Thymus (tissue), 11 donors: Measurements from ENCODE around the gene PPP1R16B. TPM values are rescaled to one million over a fixed set of nuclear protein-coding genes. Genes with fewer than 3 reads are reported as not detected.
"Not testable (repeated sequence)": the region's sequence is repeated elsewhere in the genome, so short reads cannot be mapped to it uniquely, and the experiment has no call there.

Experiments
- DNase-seq, 9 donors: peaks; one replicate each; pipeline ENCODE4 v3.0.0-alpha.2; 2013; ENCODE audit warnings: low spot score in 9 of 9, low read depth in 6 of 9, missing footprints in 1 of 9
- H3K27ac ChIP-seq, 2 donors: one replicate each; pipeline ENCODE4 v1.5.1; 2013; ENCODE audit warnings: control low read depth in 1 of 2, low read depth in 1 of 2, low read length in 1 of 2, mild to moderate bottlenecking in 1 of 2, moderate library complexity in 1 of 2
- H3K27me3 ChIP-seq, 2 donors: one replicate each; pipeline ENCODE4 v1.5.1; 2013; ENCODE audit warnings: low read length in 1 of 2; ENCODE audit not compliant: control insufficient read depth in 2 of 2, insufficient read depth in 1 of 2
- H3K36me3 ChIP-seq, 2 donors: one replicate each; pipeline ENCODE4 v1.5.1; 2013; ENCODE audit warnings: low read length in 1 of 2, mild to moderate bottlenecking in 1 of 2, moderate library complexity in 1 of 2; ENCODE audit not compliant: control insufficient read depth in 2 of 2, insufficient read depth in 2 of 2
- H3K4me1 ChIP-seq, 2 donors: one replicate each; pipeline ENCODE4 v1.5.1; 2013; ENCODE audit warnings: low read length in 2 of 2; ENCODE audit not compliant: control insufficient read depth in 2 of 2, insufficient read depth in 2 of 2
- H3K4me3 ChIP-seq, 2 donors: one replicate each; pipeline ENCODE4 v1.5.1; 2013; ENCODE audit warnings: low read length in 2 of 2, control low read depth in 1 of 2, mild to moderate bottlenecking in 1 of 2
- H3K9me3 ChIP-seq, 2 donors: one replicate each; pipeline ENCODE4 v1.5.1; 2013; ENCODE audit warnings: low read length in 1 of 2, mild to moderate bottlenecking in 1 of 2; ENCODE audit not compliant: control insufficient read depth in 2 of 2, insufficient read depth in 1 of 2
- WGBS: extraction: QIAGEN DNeasy Blood & Tissue Kit; methylation state at CpG from one replicate; pipeline ENCODE4 v1.1.7; 2013; 5-methylcytosine and 5-hydroxymethylcytosine counted together
- polyA plus RNA-seq: library from polyadenylated mRNA; stranded (reverse); fragments of 200-250 nt; gene quantifications from one replicate; pipeline ENCODE4 v1.2.3, GENCODE V29; 2013
- total RNA-seq: library from RNA; stranded (reverse); fragments of 120-200 nt; gene quantifications from one replicate; pipeline ENCODE4 v1.2.4, GENCODE V29; 2013
- donor health status: healthy.

Gene PPP1R16B
- total and polyA plus RNA-seq, 2 donors = 13.8 to 16.8 TPM

GRCh38 chr20:38847840-38848239 is 42.3 kb downstream of the PPP1R16B start:
- Histone ChIP-seq H3K4me1 (peaks cover 17 to 19% of the 10 kb centered on the region in 2 donors), H3K4me3 (no peak overlapping the region), H3K27ac (no peak overlapping the region), H3K27me3 (no peaks in the 10 kb centered on the region), H3K36me3 (peaks cover 0 to 3% of the 10 kb centered on the region in 2 donors), H3K9me3 (no peaks in the 10 kb centered on the region)
- 94% methylated on average over 1 of the region's 1 CpG for WGBS
- no peak for DNase-seq

GRCh38 chr20:38853759-38854158 is 48.3 kb downstream of the PPP1R16B start:
- peaks cover 7 to 10% of the 10 kb centered on the region in 2 donors for H3K4me1 ChIP-seq
- no peaks in the 10 kb centered on the region for H3K9me3 ChIP-seq
- no peak overlapping the region for H3K4me3 ChIP-seq
- WGBS = 98% methylated on average over 8 of the region's 8 CpGs
- no peaks in the 10 kb centered on the region for H3K27me3 ChIP-seq
- no peaks in the 10 kb centered on the region for H3K36me3 ChIP-seq
- no peak for DNase-seq
- H3K27ac ChIP-seq = no peak overlapping the region

- peaks cover 14% of the 10 kb centered on the region in 2 donors for H3K4me1 ChIP-seq
- H3K4me3 ChIP-seq = no peak overlapping the region
- no peaks in the 10 kb centered on the region for H3K27me3 ChIP-seq
- 98% methylated on average over 3 of the region's 3 CpGs for WGBS
- no peaks in the 10 kb centered on the region for H3K36me3 ChIP-seq
- H3K27ac ChIP-seq = no peak overlapping the region
- DNase-seq = no peak
- H3K9me3 ChIP-seq = no peaks in the 10 kb centered on the region
These were observed 49.2 kb downstream of the PPP1R16B start for GRCh38 chr20:38854654-38855066.

- no peaks in the 10 kb centered on the region for H3K36me3 ChIP-seq
- no peaks in the 10 kb centered on the region for H3K27me3 ChIP-seq
- no peak for DNase-seq
- H3K9me3 ChIP-seq = no peaks in the 10 kb centered on the region
- WGBS = 96% methylated on average over 5 of the region's 5 CpGs
- peaks cover 14% of the 10 kb centered on the region in 2 donors for H3K4me1 ChIP-seq
- H3K27ac ChIP-seq = no peak overlapping the region
- H3K4me3 ChIP-seq = no peak overlapping the region
These were observed 49.9 kb downstream of the PPP1R16B start for GRCh38 chr20:38855356-38855755.

- H3K9me3 ChIP-seq = no peaks in the 10 kb centered on the region
- H3K4me1 ChIP-seq = peaks cover 14% of the 10 kb centered on the region in 2 donors
- no peaks in the 10 kb centered on the region for H3K27me3 ChIP-seq
- 98% methylated on average over 2 of the region's 2 CpGs for WGBS
- H3K36me3 ChIP-seq = no peaks in the 10 kb centered on the region
- no peak overlapping the region for H3K4me3 ChIP-seq
- H3K27ac ChIP-seq = no peak overlapping the region
- DNase-seq = no peak
These were observed 51.1 kb downstream of the PPP1R16B start for GRCh38 chr20:38856570-38856969.

GRCh38 chr20:38857703-38858102 is 52.2 kb downstream of the PPP1R16B start:
- no peaks in the 10 kb centered on the region for H3K36me3 ChIP-seq
- 97% methylated on average over 7 of the region's 7 CpGs for WGBS
- H3K27ac ChIP-seq = no peak overlapping the region
- H3K4me1 ChIP-seq = peaks cover 14 to 18% of the 10 kb centered on the region in 2 donors
- no peak for DNase-seq
- no peak overlapping the region for H3K4me3 ChIP-seq
- H3K9me3 ChIP-seq = no peaks in the 10 kb centered on the region
- no peaks in the 10 kb centered on the region for H3K27me3 ChIP-seq

GRCh38 chr20:38859070-38859690 is 53.7 kb downstream of the PPP1R16B start:
- no peaks in the 10 kb centered on the region for H3K27me3 ChIP-seq
- WGBS = 49% methylated on average over 9 of the region's 9 CpGs
- no peak overlapping the region for H3K4me3 ChIP-seq
- no peak overlapping the region for H3K27ac ChIP-seq
- H3K9me3 ChIP-seq = no peaks in the 10 kb centered on the region
- H3K4me1 ChIP-seq = peaks cover 14 to 25% of the 10 kb centered on the region in 2 donors
- DNase-seq = peak in 1 of 9 donors; percentile 39
- H3K36me3 ChIP-seq = no peaks in the 10 kb centered on the region

GRCh38 chr20:38859857-38860256 is 54.4 kb downstream of the PPP1R16B start:
- not testable (repeated sequence) for H3K9me3 ChIP-seq
- peaks cover 14 to 25% of the 10 kb centered on the region in 2 donors for H3K4me1 ChIP-seq

GRCh38 chr20:38861071-38861401 is 55.5 kb downstream of the PPP1R16B start:
- peaks cover 11 to 25% of the 10 kb centered on the region in 2 donors for H3K4me1 ChIP-seq
- DNase-seq = no peak
- no peaks in the 10 kb centered on the region for H3K27me3 ChIP-seq

More at GRCh38 chr20:38859857-38860256, 54.4 kb downstream of the PPP1R16B start:
- not testable (repeated sequence) for H3K27ac ChIP-seq, DNase-seq, H3K4me3 ChIP-seq, H3K27me3 ChIP-seq, H3K36me3 ChIP-seq
- WGBS = 98% methylated on average over 4 of the region's 4 CpGs

More at GRCh38 chr20:38861071-38861401, 55.5 kb downstream of the PPP1R16B start:
- Histone ChIP-seq H3K27ac (no peak overlapping the region), H3K9me3 (no peaks in the 10 kb centered on the region), H3K4me3 (no peak overlapping the region), H3K36me3 (no peaks in the 10 kb centered on the region)
- 82% methylated on average over 1 of the region's 1 CpG for WGBS
